Spleen (tissue), 7 donors: ENCODE data around the gene HOXA6.

Experiments
- CTCF ChIP-seq, 11 experiments: fragments of 200-600 bp in 7 of 11; fragments of 450-650 bp in 4 of 11; sonication (generic) in 4 of 11; IDR thresholded peaks in 8 of 11; conservative IDR thresholded peaks in 3 of 11; 1 replicate in 7 of 11; 2 replicates in 4 of 11; pipeline versions ENCODE4 v1.4.0 to v1.8.0; 2016 to 2021; ENCODE audit warnings: antibody characterized with exemption in 11 of 11, inconsistent platforms in 4 of 11, mild to moderate bottlenecking in 1 of 11
- POLR2A ChIP-seq, 3 donors: fragments of 450-650 bp; IDR thresholded peaks; one replicate each; pipeline ENCODE4 v1.5.1; 2017; ENCODE audit warnings: antibody characterized with exemption in 3 of 3, mild to moderate bottlenecking in 1 of 3
- POLR2AphosphoS5 ChIP-seq, 3 donors: sonication (generic); formaldehyde crosslinking; IDR thresholded peaks; one replicate each; pipeline ENCODE4 v1.5.1; 2017; ENCODE audit warnings: antibody characterized with exemption in 3 of 3
- donor health status: DM: no; HTN: no; CAD: no; lungs with moderate emphysema.
- donor health status: DM: no; HTN: no; CAD: no.
- donor health status: DM: no; HTN: no; CAD: no.

- TF ChIP-seq CTCF (IDR thresholded peaks at IDR 0.05 in 8 of 11, conservative IDR thresholded peaks at IDR 0.05 in 3 of 11) (no peak), POLR2A (IDR thresholded peaks at IDR 0.05) (no peak), POLR2AphosphoS5 (IDR thresholded peaks at IDR 0.05) (no peak)
Measured at GRCh38 chr7:27191833-27192545, 44.4 kb upstream of the HOXA6 start.
